ENCODE measurements around the gene PCA3.
A peak's percentile ranks its signal among the peaks of the same experiment; 100 is the strongest.

The PCA3 gene

GRCh38 chr9:76803083-76803482, 38.8 kb downstream of the PCA3 start:
- in situ Hi-C loops (cut with MboI; ENCODE audit: low pct_unique_long_range_greater_than_20kb, low sequenced_read_pairs, unreplicated experiment): loop anchor here (25.0 kb wide), 2 partner anchors 184 to 334 kb away; no protein-coding TSS in a partner anchor
- no peak for DNase-seq (ENCODE audit: low spot score)
- no peak for TF ChIP-seq CTCF (IDR thresholded peaks at IDR 0.05; ENCODE audit: extremely low read depth, insufficient read depth, missing control alignments)

DNA sequence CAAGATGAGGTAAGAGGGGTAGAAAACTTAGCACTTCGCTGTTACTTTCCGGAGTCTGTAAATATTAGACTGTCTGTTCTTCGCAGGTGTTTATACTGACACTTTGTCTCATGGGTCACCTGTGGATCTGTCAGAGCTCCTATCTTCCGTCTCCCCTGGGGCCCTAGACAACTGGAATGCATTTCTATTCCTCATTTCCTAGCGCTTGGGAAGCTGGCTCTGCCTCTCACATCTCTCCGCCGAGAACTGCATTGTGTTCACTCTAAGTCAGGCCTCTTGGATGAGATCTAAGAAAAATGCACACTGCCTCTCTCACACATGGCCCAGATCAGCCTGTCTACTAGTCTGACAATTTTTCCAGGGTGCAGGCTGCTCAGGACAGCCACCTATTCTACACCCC, 39.5 kb downstream of the PCA3 start:
- TF ChIP-seq CTCF (IDR thresholded peaks at IDR 0.05; ENCODE audit: extremely low read depth, insufficient read depth, missing control alignments): no peak
- in situ Hi-C loops (cut with MboI; ENCODE audit: low pct_unique_long_range_greater_than_20kb, low sequenced_read_pairs, unreplicated experiment): loop anchor here (25.0 kb wide), 2 partner anchors 184 to 334 kb away; no protein-coding TSS in a partner anchor
- no peak for DNase-seq (ENCODE audit: low spot score)

DNA sequence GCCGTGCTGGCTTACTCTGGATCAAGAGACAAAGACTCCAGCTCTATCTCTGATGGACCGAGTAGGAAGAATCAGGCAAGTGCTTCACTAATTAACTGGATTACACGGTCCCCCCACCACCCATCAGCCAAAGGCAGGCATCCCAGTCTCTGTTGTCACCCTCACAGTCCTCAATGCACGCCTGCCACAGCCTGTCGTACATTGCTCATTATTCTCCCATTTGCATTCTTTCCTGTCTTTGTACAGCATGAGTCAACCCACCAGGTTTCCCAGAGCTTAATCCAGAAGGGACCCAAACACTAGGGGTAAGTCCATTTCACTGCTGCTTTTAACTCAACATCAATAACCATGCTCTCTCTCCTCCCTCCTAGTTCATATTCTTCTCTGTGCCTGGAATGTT, 44.4 kb downstream of the PCA3 start:
- TF ChIP-seq CTCF (IDR thresholded peaks at IDR 0.05; ENCODE audit: extremely low read depth, insufficient read depth, missing control alignments): no peak
- in situ Hi-C loops (cut with MboI; ENCODE audit: low pct_unique_long_range_greater_than_20kb, low sequenced_read_pairs, unreplicated experiment): loop anchor here (25.0 kb wide), 2 partner anchors 179 to 329 kb away; no protein-coding TSS in a partner anchor
- DNase-seq (ENCODE audit: low spot score): no peak

- in situ Hi-C loops (cut with MboI; ENCODE audit: low pct_unique_long_range_greater_than_20kb, low sequenced_read_pairs, unreplicated experiment): loop anchor here (25.0 kb wide), 2 partner anchors 177 to 327 kb away; no protein-coding TSS in a partner anchor
- DNase-seq (ENCODE audit: low spot score): peak; percentile 39
- TF ChIP-seq CTCF (IDR thresholded peaks at IDR 0.05; ENCODE audit: extremely low read depth, insufficient read depth, missing control alignments): peak; percentile 81
Measured at GRCh38 chr9:76810377-76810957, 46.2 kb downstream of the PCA3 start.

GRCh38 chr9:76812591-76812990, 48.4 kb downstream of the PCA3 start:
- DNase-seq (ENCODE audit: low spot score): no peak
- TF ChIP-seq CTCF (IDR thresholded peaks at IDR 0.05; ENCODE audit: extremely low read depth, insufficient read depth, missing control alignments): no peak
- in situ Hi-C loops (cut with MboI; ENCODE audit: low pct_unique_long_range_greater_than_20kb, low sequenced_read_pairs, unreplicated experiment): loop anchor here (25.0 kb wide), 2 partner anchors 175 to 325 kb away; no protein-coding TSS in a partner anchor

GRCh38 chr9:76817489-76817888, 53.3 kb downstream of the PCA3 start:
- in situ Hi-C loops (cut with MboI; ENCODE audit: low pct_unique_long_range_greater_than_20kb, low sequenced_read_pairs, unreplicated experiment): loop anchor here (25.0 kb wide), 2 partner anchors 170 to 320 kb away; no protein-coding TSS in a partner anchor
- no peak for TF ChIP-seq CTCF (IDR thresholded peaks at IDR 0.05; ENCODE audit: extremely low read depth, insufficient read depth, missing control alignments)
- DNase-seq (ENCODE audit: low spot score): no peak
